Caco-2 (cell line): ENCODE measurements around the gene ARHGAP4. TPM values are rescaled to one million over a fixed set of nuclear protein-coding genes. Genes with fewer than 3 reads are reported as not detected.

Experiments
- BruUV-seq: library from RNA; stranded (reverse); fragments of 400-500 nt; replicated peaks from 2 replicates; lab custom pipeline; 2021; lab: Mats Ljungman, UMichigan
- CTCF ChIA-PET: fragments of 300-600 bp; sonication (Branson Sonifier 250); formaldehyde crosslinking; loops from one replicate; lab custom pipeline; 2022; ENCODE audit warnings: antibody characterized with exemption; lab: Charles Lee
- POLR2A ChIA-PET: fragments of 300-600 bp; sonication (Branson Sonifier 250); formaldehyde crosslinking; loops from one replicate; lab custom pipeline; 2022; ENCODE audit warnings: antibody characterized with exemption; lab: Charles Lee
- DNase-seq, 2 experiments: peaks; one replicate each; pipeline versions ENCODE4 v3.0.0 to v3.0.0-alpha.2; 2020 to 2022
- H3K27me3 ChIP-seq: replicated peaks from 2 replicates; pipeline ENCODE4 v1.6.0; 2011; ENCODE audit warnings: low read length; ENCODE audit not compliant: control insufficient read depth, insufficient read depth
- H3K36me3 ChIP-seq: 2 replicates; pipeline ENCODE4 v1.5.1; 2011; ENCODE audit warnings: low read length; ENCODE audit not compliant: control insufficient read depth, insufficient read depth
- H3K4me1 ChIP-seq: fragments of 250-450 bp; sonication (Bioruptor Pico); 2 replicates; pipeline ENCODE4 v1.5.1; 2020; ENCODE audit warnings: mild to moderate bottlenecking
- H3K4me3 ChIP-seq: 2 replicates; pipeline ENCODE4 v1.5.1; 2011; ENCODE audit warnings: low read depth, mild to moderate bottlenecking, control low read depth, low read length
- H3K9me3 ChIP-seq: fragments of 250-450 bp; sonication (Bioruptor Pico); 2 replicates; pipeline ENCODE4 v1.5.1; 2020; ENCODE audit warnings: mild to moderate bottlenecking, moderate library complexity
- H3K27ac Mint-ChIP-seq: one replicate; pipeline ENCODE4 v1.8.0; 2022; ENCODE audit warnings: mixed read lengths; ENCODE audit not compliant: unreplicated experiment
- H3K27me3 Mint-ChIP-seq: one replicate; pipeline ENCODE4 v1.8.0; 2022; ENCODE audit warnings: mixed read lengths; ENCODE audit not compliant: insufficient read depth, unreplicated experiment
- H3K36me3 Mint-ChIP-seq: one replicate; pipeline ENCODE4 v1.8.0; 2022; ENCODE audit warnings: mild to moderate bottlenecking, mixed read lengths; ENCODE audit not compliant: insufficient read depth, unreplicated experiment
- H3K4me1 Mint-ChIP-seq: one replicate; pipeline ENCODE4 v1.8.0; 2022; ENCODE audit warnings: low read depth, mixed read lengths; ENCODE audit not compliant: unreplicated experiment
- H3K4me3 Mint-ChIP-seq: one replicate; pipeline ENCODE4 v1.8.0; 2022; ENCODE audit warnings: mild to moderate bottlenecking, moderate library complexity, mixed read lengths; ENCODE audit not compliant: unreplicated experiment
- H3K9me3 Mint-ChIP-seq: one replicate; pipeline ENCODE4 v1.8.0; 2022; ENCODE audit warnings: mixed read lengths; ENCODE audit not compliant: unreplicated experiment
- intact Hi-C: fragments of 100-400 bp; cut with micrococcal nuclease; formaldehyde crosslinking; loops from one replicate; pipeline ENCODE4 v1.10.0; 2022; ENCODE audit not compliant: unreplicated experiment
- total RNA-seq: library from RNA; stranded (reverse); gene quantifications from 2 replicates; pipeline ENCODE4 v1.2.3, GENCODE V29; 2022
- TF ChIP-seq, protein P1 (sequence below), 2 experiments: fragments of 200-600 bp in 1 of 2; IDR thresholded peaks; 1 replicate in 1 of 2; 2 replicates in 1 of 2; pipeline versions ENCODE4 v1.5.1 to v1.8.0; 2011 to 2022; ENCODE audit warnings: antibody characterized with exemption in 1 of 2, control low read depth in 1 of 2, inconsistent platforms in 1 of 2, low read depth in 1 of 2, low read length in 1 of 2, mild to moderate bottlenecking in 1 of 2, moderate library complexity in 1 of 2; ENCODE audit not compliant: insufficient read depth in 1 of 2, severe bottlenecking in 1 of 2, unreplicated experiment in 1 of 2

ARHGAP4 gene
- total RNA-seq, 1 experiment from 2014 or later = 15.7 TPM

DNA sequence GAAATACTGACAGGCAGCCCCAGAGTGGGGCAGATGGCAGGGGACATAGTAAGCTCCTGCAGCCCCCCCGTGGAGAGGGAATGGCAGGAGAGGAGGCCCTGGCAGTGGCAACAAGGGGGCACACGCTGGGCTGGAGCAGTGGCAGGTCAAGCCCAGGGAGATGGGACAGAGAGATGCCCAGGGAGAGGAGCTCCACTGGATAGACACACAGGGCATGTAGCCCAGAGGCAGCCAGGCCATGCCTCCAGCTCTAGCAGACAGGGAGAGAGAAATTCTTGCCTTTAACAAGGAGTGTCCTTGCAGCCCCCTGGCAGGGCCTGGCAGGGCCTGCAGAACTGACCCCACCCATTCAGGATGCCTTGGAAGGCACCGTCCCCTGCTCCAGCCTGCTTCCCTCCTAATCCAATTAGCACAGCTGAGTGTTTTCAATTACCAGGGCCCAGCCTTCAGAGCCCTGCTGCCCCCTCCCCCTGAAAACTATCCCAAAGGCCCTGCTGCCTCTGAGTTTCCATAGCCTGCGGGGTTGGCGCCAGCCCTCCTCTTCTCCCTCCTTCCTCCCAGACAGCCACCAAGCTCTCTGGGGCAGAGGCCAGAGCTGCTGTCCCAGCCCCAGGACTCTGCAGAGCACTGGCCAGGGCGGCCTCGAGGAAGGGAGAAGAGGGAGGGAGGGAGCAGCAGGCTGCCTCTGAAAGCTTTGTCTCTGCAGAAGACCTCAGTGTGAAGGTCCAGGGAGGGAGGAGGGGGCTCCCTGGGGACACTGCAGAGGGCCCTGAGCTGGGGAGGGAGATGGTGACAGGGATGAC is 52.6 kb downstream of the ARHGAP4 start:
- no peak for DNase-seq
- Histone ChIP-seq H3K27me3 (no peaks in the 10 kb centered on the region), H3K4me1 (no peaks in the 10 kb centered on the region), H3K4me3 (no peak overlapping the region), H3K36me3 (no peaks in the 10 kb centered on the region), H3K9me3 (no peaks in the 10 kb centered on the region)
- intact Hi-C loops = no loop called here
- H3K27ac Mint-ChIP-seq = no peak overlapping the region
- no peak overlapping the region for H3K4me3 Mint-ChIP-seq
- H3K36me3 Mint-ChIP-seq = no peaks in the 10 kb centered on the region
- CTCF ChIA-PET = no interaction called here
- peaks cover 4% of the 10 kb centered on the region for H3K27me3 Mint-ChIP-seq
- POLR2A ChIA-PET = no interaction called here
- H3K9me3 Mint-ChIP-seq = no peaks in the 10 kb centered on the region
- BruUV-seq = no TSS peak
- H3K4me1 Mint-ChIP-seq = no peaks in the 10 kb centered on the region
- TF ChIP-seq, protein P1, sequence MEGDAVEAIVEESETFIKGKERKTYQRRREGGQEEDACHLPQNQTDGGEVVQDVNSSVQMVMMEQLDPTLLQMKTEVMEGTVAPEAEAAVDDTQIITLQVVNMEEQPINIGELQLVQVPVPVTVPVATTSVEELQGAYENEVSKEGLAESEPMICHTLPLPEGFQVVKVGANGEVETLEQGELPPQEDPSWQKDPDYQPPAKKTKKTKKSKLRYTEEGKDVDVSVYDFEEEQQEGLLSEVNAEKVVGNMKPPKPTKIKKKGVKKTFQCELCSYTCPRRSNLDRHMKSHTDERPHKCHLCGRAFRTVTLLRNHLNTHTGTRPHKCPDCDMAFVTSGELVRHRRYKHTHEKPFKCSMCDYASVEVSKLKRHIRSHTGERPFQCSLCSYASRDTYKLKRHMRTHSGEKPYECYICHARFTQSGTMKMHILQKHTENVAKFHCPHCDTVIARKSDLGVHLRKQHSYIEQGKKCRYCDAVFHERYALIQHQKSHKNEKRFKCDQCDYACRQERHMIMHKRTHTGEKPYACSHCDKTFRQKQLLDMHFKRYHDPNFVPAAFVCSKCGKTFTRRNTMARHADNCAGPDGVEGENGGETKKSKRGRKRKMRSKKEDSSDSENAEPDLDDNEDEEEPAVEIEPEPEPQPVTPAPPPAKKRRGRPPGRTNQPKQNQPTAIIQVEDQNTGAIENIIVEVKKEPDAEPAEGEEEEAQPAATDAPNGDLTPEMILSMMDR (IDR thresholded peaks at IDR 0.05; ENCODE audit: insufficient read depth in 1 of 2, low read depth in 1 of 2, low read length in 1 of 2, severe bottlenecking in 1 of 2, unreplicated experiment in 1 of 2) = no peak

DNA sequence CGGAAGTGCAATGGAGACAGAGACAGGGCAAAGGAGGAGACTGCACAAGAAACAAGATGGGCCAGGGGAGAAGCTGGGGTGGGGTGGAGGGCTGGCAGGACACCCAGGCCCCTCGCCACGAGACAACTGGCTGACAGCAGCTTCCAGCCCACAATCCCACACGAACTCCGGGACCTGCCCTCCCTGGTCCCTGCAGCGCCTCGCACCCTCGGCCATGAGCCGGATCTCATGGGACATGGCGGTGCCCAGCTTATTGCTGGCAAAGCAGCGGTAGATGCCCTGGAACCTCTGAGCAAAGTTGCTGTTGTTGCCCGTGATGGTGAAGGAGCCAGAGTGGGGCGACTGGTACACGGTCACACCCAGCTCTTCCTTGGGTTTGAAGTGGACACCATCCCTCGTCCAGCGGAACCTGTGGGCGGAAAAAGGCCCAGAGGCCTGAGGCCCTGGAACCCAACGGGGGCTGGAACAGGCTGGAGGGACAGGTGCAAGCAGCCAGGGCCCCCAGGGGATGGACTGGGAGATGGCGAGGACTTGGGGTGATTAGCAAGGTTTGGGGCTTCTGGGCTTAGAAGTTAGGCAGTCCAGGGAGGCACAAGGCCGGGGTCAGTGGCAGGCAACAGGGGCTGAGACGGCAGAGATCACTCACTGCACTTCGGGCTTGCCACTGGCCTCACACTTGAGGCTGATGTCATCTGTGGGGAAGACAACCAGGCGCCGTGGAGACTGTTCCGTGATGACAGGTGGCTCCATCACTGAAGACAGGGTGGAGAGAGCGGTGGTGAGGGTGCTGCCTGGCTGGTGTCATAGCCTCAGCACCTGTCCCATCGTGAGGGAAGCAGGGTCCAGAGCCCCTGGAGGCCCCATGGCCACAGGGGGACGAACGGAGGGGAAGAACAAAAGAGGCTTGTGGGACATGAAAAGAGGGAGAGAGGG is 53.9 kb downstream of the ARHGAP4 start:
- ChIA-PET CTCF (no interaction called here), POLR2A (no interaction called here)
- intact Hi-C loops = no loop called here
- Histone ChIP-seq H3K4me3 (no peak overlapping the region), H3K27me3 (no peaks in the 10 kb centered on the region), H3K36me3 (no peaks in the 10 kb centered on the region), H3K4me1 (no peaks in the 10 kb centered on the region), H3K9me3 (no peaks in the 10 kb centered on the region)
- no peaks in the 10 kb centered on the region for H3K9me3 Mint-ChIP-seq
- no TSS peak for BruUV-seq
- H3K36me3 Mint-ChIP-seq = no peaks in the 10 kb centered on the region
- no peak overlapping the region for H3K27ac Mint-ChIP-seq
- no peaks in the 10 kb centered on the region for H3K4me1 Mint-ChIP-seq
- no peak for DNase-seq
- no peak overlapping the region for H3K4me3 Mint-ChIP-seq
- TF ChIP-seq, protein P1 (IDR thresholded peaks at IDR 0.05; ENCODE audit: insufficient read depth in 1 of 2, low read depth in 1 of 2, low read length in 1 of 2, severe bottlenecking in 1 of 2, unreplicated experiment in 1 of 2) = no peak
- H3K27me3 Mint-ChIP-seq = peaks cover 4% of the 10 kb centered on the region

DNA sequence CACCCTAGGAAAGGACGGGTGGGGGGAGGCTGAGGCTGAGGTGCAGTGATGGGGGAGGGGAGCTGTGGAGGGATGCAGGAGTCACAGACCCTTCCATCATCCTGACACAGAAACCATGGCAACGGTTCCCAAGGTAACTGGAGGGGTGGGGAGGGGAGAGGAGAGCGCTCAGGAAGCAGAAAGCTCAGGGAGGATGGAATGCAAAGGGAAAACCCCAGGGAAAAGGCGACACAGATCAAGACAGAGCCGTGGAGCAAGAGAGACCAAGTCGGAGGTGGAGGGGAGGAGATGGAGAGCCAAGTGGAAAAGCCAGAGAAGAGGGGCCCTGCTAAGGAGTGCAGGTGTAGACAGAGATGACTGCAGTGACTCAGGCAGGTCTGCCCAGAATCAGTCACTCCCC is 54.6 kb downstream of the ARHGAP4 start:
- peaks cover 4% of the 10 kb centered on the region for H3K27me3 Mint-ChIP-seq
- H3K4me1 Mint-ChIP-seq = no peaks in the 10 kb centered on the region
- Histone ChIP-seq H3K36me3 (no peaks in the 10 kb centered on the region), H3K9me3 (no peaks in the 10 kb centered on the region), H3K4me1 (no peaks in the 10 kb centered on the region), H3K27me3 (no peaks in the 10 kb centered on the region), H3K4me3 (no peak overlapping the region)
- H3K27ac Mint-ChIP-seq = no peak overlapping the region
- POLR2A ChIA-PET = no interaction called here
- no TSS peak for BruUV-seq
- DNase-seq = no peak
- no peaks in the 10 kb centered on the region for H3K9me3 Mint-ChIP-seq
- H3K4me3 Mint-ChIP-seq = no peak overlapping the region
- intact Hi-C loops = no loop called here
- H3K36me3 Mint-ChIP-seq = no peaks in the 10 kb centered on the region
- CTCF ChIA-PET = no interaction called here
- TF ChIP-seq, protein P1 (IDR thresholded peaks at IDR 0.05; ENCODE audit: insufficient read depth in 1 of 2, low read depth in 1 of 2, low read length in 1 of 2, severe bottlenecking in 1 of 2, unreplicated experiment in 1 of 2) = no peak
